ENCODE measurements around the gene PCNX2.
"Not testable (repeated sequence)": the region's sequence is repeated elsewhere in the genome, so short reads cannot be mapped to it uniquely, and the experiment has no call there.

Gene PCNX2

DNA sequence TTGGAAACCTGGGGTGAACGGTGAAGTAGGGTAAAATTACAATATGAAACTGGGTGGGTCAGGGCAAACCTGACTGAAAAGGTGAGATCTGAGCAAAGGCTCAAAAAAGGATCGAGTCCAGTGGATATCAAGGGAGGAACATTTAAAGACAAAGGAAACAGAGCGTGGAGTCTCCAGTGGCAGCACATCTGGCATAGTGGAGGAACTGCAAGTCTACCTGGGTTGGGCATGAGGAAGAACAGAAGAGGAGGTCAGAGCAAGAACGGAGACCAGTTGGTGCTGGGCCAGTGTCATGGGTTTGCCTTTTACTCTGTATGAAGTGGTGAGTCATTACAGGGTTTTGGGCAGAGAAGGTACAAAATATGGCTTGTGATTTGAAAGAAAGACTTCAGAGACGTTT lies 181.4 kb downstream of the PCNX2 start:
- peaks cover 5% of the 10 kb centered on the region; the same call in 1 of the 2 replicates for H3K9me3 ChIP-seq (ENCODE audit: insufficient read depth, low read length)
- no peak overlapping the region for H3K9ac ChIP-seq (ENCODE audit: insufficient read length, low read depth)
- H3K36me3 ChIP-seq (ENCODE audit: insufficient read depth, insufficient read length, low read length) = no peaks in the 10 kb centered on the region
- no peak overlapping the region for H3K4me3 ChIP-seq (ENCODE audit: insufficient read length, low read depth)
- no peaks in the 10 kb centered on the region for H3K27me3 ChIP-seq (ENCODE audit: insufficient read depth, insufficient read length)
- H3K4me1 ChIP-seq (ENCODE audit: insufficient read depth, insufficient read length) = peaks cover 4% of the 10 kb centered on the region
- TF ChIP-seq ZNF274 (IDR thresholded peaks at IDR 0.05; ENCODE audit: low read depth, low read length) (no peak), YY1 (IDR thresholded peaks at IDR 0.05; ENCODE audit: insufficient read depth, insufficient read length) (no peak), SUZ12 (IDR thresholded peaks at IDR 0.05; ENCODE audit: extremely low read depth, insufficient read depth, insufficient read length) (no peak)
- no peak for DNase-seq (ENCODE audit: low read depth, low spot score)

DNA sequence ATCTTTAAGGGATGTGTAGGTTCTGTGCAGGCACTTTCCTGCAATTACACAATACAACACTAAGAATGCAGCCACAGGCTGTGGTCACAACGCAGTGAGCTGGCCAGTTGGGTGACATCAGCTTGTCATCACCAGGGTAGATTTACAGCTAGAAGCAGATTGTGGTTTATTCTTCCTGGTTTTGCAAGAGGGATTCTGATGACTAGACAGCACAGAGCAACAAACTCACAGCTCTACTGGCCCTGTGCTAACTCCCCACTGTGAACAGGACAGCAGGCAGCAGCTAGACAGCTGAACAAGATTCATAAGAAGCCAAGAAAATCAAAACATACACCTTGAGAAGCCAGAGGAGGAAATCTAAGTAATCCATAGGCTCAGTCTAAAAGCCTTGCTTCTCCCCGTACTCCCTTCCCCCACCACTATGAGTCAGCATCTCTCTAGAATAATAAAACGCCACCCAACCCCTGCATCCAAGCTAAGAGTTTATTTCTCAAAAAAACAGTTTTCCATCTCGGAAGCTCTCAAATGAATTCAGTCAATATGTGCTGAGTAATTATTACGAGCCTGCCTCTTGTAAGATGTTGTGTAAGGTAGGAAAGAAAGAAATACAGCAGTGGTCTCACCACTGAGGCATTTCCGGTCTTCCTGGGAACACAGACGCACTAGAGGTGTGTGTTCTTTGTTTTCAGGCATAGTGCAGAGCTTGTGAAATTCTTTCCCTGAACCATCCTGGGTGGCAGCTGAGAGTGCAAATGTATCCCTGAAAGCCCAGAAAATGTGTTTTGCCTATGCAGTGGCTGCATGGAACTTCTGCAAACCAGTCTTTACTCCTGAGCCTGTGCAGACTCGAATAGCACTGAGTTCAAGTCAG lies 182.3 kb downstream of the PCNX2 start:
- Histone ChIP-seq H3K4me3 (ENCODE audit: insufficient read length, low read depth) (no peak overlapping the region), H3K9ac (ENCODE audit: insufficient read length, low read depth) (peak overlapping the region; percentile 61), H3K27me3 (ENCODE audit: insufficient read depth, insufficient read length) (no peaks in the 10 kb centered on the region), H3K4me1 (ENCODE audit: insufficient read depth, insufficient read length) (peaks cover 4% of the 10 kb centered on the region), H3K9me3 (ENCODE audit: insufficient read depth, low read length) (peaks cover 4% of the 10 kb centered on the region; the same call in 1 of the 2 replicates), H3K36me3 (ENCODE audit: insufficient read depth, insufficient read length, low read length) (no peaks in the 10 kb centered on the region)
- DNase-seq (ENCODE audit: low read depth, low spot score) = peak; percentile 91
- TF ChIP-seq YY1 (IDR thresholded peaks at IDR 0.05; ENCODE audit: insufficient read depth, insufficient read length) (no peak), SUZ12 (IDR thresholded peaks at IDR 0.05; ENCODE audit: extremely low read depth, insufficient read depth, insufficient read length) (no peak), ZNF274 (IDR thresholded peaks at IDR 0.05; ENCODE audit: low read depth, low read length) (no peak)

DNA sequence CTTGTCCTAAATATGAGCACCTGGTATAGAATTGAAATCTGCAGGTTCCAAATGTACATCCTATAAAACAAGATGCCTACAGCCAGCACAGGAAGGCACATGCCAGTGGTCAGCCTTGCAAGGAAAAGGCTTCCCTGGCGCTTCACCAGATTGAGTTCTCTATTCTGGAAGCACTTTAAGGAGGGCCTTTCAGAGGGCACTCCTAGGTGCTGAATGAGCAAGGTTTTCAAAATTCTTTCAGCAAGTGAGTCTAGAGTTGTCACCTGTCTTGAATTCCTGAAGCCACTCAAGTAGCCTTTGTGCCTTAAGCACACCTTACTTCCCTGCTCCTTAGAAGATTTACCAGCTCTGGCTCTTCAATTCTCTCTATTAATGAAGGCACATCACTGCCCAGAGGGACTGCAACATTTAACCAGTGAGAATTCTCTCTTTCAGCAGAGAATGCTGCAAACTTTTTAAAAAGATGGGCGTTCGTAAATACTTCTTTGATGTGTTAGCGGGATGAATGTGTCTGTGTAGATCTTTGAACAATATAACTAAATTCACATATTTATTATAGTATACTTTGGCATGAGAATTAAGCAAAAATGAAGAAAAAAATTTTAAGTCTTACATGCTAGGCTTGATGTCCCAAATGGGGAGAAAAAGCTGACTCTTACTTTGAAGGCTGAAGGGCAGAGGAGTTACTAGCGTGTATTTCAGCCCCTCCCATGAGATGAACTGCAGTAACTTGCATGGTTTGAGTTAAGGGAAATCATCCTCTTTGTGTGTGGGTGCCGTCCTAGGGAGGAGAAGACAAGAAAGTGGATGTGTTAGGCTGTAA lies 183.1 kb downstream of the PCNX2 start:
- peak; percentile 44 for DNase-seq (ENCODE audit: low read depth, low spot score)
- H3K36me3 ChIP-seq (ENCODE audit: insufficient read depth, insufficient read length, low read length) = peaks cover 4% of the 10 kb centered on the region
- TF ChIP-seq ZNF274 (IDR thresholded peaks at IDR 0.05; ENCODE audit: low read depth, low read length) = no peak
- no peak for TF ChIP-seq YY1 (IDR thresholded peaks at IDR 0.05; ENCODE audit: insufficient read depth, insufficient read length)
- no peak for TF ChIP-seq SUZ12 (IDR thresholded peaks at IDR 0.05; ENCODE audit: extremely low read depth, insufficient read depth, insufficient read length)
- no peaks in the 10 kb centered on the region for H3K27me3 ChIP-seq (ENCODE audit: insufficient read depth, insufficient read length)
- peak overlapping the region; percentile 61 for H3K9ac ChIP-seq (ENCODE audit: insufficient read length, low read depth)
- H3K4me3 ChIP-seq (ENCODE audit: insufficient read length, low read depth) = no peak overlapping the region
- no peaks in the 10 kb centered on the region for H3K9me3 ChIP-seq (ENCODE audit: insufficient read depth, low read length)
- H3K4me1 ChIP-seq (ENCODE audit: insufficient read depth, insufficient read length) = peaks cover 4% of the 10 kb centered on the region

GRCh38 chr1:233111731-233112130 lies 183.8 kb downstream of the PCNX2 start:
- H3K36me3 ChIP-seq (ENCODE audit: insufficient read depth, insufficient read length, low read length) = peaks cover 4% of the 10 kb centered on the region
- H3K9ac ChIP-seq (ENCODE audit: insufficient read length, low read depth) = no peak overlapping the region
- no peaks in the 10 kb centered on the region for H3K9me3 ChIP-seq (ENCODE audit: insufficient read depth, low read length)
- peaks cover 4% of the 10 kb centered on the region for H3K4me1 ChIP-seq (ENCODE audit: insufficient read depth, insufficient read length)
- no peak for TF ChIP-seq YY1 (IDR thresholded peaks at IDR 0.05; ENCODE audit: insufficient read depth, insufficient read length)
- no peak for TF ChIP-seq SUZ12 (IDR thresholded peaks at IDR 0.05; ENCODE audit: extremely low read depth, insufficient read depth, insufficient read length)
- no peak for TF ChIP-seq ZNF274 (IDR thresholded peaks at IDR 0.05; ENCODE audit: low read depth, low read length)
- no peak overlapping the region for H3K4me3 ChIP-seq (ENCODE audit: insufficient read length, low read depth)
- H3K27me3 ChIP-seq (ENCODE audit: insufficient read depth, insufficient read length) = no peaks in the 10 kb centered on the region
- no peak for DNase-seq (ENCODE audit: low read depth, low spot score)

DNA sequence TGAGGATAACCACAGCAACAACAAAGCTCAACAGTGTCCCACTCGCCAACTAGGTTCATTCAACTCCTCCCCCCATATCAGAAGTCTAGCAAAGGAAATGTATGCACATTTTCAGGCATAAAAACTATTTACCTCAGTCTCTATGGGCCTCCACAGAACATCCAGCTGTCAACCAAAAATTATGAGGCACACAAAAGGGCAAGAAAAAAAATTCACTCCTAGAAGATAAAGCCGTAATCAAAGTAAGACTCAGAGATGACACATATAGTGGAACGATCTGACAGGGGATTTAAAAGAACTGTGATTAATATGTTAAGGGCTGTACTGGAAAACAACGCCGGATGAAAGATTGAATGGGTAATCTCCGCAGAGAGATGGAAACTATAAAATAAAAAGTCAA lies 186.4 kb downstream of the PCNX2 start:
- TF ChIP-seq YY1 (IDR thresholded peaks at IDR 0.05; ENCODE audit: insufficient read depth, insufficient read length) = no peak
- no peak for TF ChIP-seq ZNF274 (IDR thresholded peaks at IDR 0.05; ENCODE audit: low read depth, low read length)
- TF ChIP-seq SUZ12 (IDR thresholded peaks at IDR 0.05; ENCODE audit: extremely low read depth, insufficient read depth, insufficient read length) = no peak
- Histone ChIP-seq H3K9me3 (ENCODE audit: insufficient read depth, low read length) (no peaks in the 10 kb centered on the region), H3K27me3 (ENCODE audit: insufficient read depth, insufficient read length) (no peaks in the 10 kb centered on the region), H3K9ac (ENCODE audit: insufficient read length, low read depth) (peak overlapping the region; percentile 6), H3K36me3 (ENCODE audit: insufficient read depth, insufficient read length, low read length) (peaks cover 4% of the 10 kb centered on the region), H3K4me3 (ENCODE audit: insufficient read length, low read depth) (no peak overlapping the region), H3K4me1 (ENCODE audit: insufficient read depth, insufficient read length) (peaks cover 2% of the 10 kb centered on the region)
- DNase-seq (ENCODE audit: low read depth, low spot score) = no peak

DNA sequence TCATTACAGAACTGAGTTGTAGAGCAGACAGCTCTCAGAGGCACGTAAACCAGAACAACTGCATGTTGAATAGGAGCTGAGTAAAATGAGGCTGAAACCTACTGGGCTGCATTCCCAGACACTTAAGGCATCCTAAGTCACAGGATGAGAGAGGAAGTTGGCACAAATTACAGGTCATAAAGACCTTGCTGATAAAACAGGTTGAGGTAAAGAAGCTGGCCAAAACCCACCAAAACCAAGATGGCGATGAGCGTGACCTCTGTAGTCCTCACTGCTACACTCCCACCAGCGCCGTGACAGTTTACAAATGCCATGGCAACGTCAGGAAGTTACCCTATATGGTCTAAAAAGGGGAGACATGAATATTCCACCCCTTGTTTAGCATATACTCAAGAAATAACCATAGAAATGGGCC lies 187.8 kb downstream of the PCNX2 start:
- not testable (repeated sequence) for H3K9ac ChIP-seq (ENCODE audit: insufficient read length, low read depth); H3K27me3 ChIP-seq (ENCODE audit: insufficient read depth, insufficient read length); H3K36me3 ChIP-seq (ENCODE audit: insufficient read depth, insufficient read length, low read length); DNase-seq (ENCODE audit: low read depth, low spot score); H3K9me3 ChIP-seq (ENCODE audit: insufficient read depth, low read length); H3K4me1 ChIP-seq (ENCODE audit: insufficient read depth, insufficient read length); H3K4me3 ChIP-seq (ENCODE audit: insufficient read length, low read depth)

DNA sequence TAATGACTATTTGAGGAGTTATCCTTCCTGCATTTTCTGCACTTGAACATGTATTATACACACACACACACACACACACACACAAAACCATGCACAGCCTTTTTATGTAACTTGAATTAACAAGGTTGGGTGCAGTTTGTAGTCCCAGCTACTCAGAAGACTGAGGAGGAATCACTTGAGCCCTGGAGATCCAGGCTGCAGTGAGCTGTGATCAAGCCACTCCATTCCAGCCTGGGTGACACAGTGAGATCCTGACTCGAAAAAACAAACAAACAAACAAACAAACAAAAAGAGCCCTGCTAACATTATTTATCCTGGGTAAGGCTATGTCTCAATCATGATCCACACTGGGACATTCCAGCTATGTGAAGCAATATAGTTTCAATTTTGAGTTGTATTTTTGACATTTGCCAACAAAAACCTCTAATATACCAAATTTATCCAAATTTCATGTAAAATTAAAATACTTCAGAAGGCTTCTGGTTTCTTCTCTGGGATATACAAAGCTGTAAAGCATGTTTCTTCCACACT lies 188.3 kb downstream of the PCNX2 start:
- Histone ChIP-seq H3K4me1 (ENCODE audit: insufficient read depth, insufficient read length) (no peaks in the 10 kb centered on the region), H3K36me3 (ENCODE audit: insufficient read depth, insufficient read length, low read length) (peaks cover 4% of the 10 kb centered on the region), H3K4me3 (ENCODE audit: insufficient read length, low read depth) (no peak overlapping the region), H3K27me3 (ENCODE audit: insufficient read depth, insufficient read length) (no peaks in the 10 kb centered on the region), H3K9me3 (ENCODE audit: insufficient read depth, low read length) (no peaks in the 10 kb centered on the region), H3K9ac (ENCODE audit: insufficient read length, low read depth) (no peak overlapping the region)
- TF ChIP-seq ZNF274 (IDR thresholded peaks at IDR 0.05; ENCODE audit: low read depth, low read length) (no peak), YY1 (IDR thresholded peaks at IDR 0.05; ENCODE audit: insufficient read depth, insufficient read length) (no peak), SUZ12 (IDR thresholded peaks at IDR 0.05; ENCODE audit: extremely low read depth, insufficient read depth, insufficient read length) (no peak)
- DNase-seq (ENCODE audit: low read depth, low spot score) = no peak
